ENCODE measurements around the gene FBN1. TPM values are rescaled to one million over a fixed set of nuclear protein-coding genes. Genes with fewer than 3 reads are reported as not detected.
A peak's percentile ranks its signal among the peaks of the same experiment; 100 is the strongest.

The FBN1 gene
- total and polyA plus RNA-seq, 2 donors (not counting 3 experiments of a cell fraction or from before 2014, with no cell fraction given): 107 to 111 TPM

- no peak overlapping the region for H3K4me2 ChIP-seq (ENCODE audit: insufficient read depth, low read length)
- no peaks in the 10 kb centered on the region for H4K20me1 ChIP-seq (replicated peaks; ENCODE audit: control insufficient read depth, extremely low read depth, insufficient read depth, low read length)
- no TSS peak for BruUV-seq (replicated peaks)
- FAIRE-seq (no peak), DNase-seq (ENCODE audit: low read depth, low spot score) (peak; percentile 26)
- dilution Hi-C loops (cut with MboI; ENCODE audit: extremely low pct_ligation_motif_present, low sequenced_read_pairs) (no loop called here), intact Hi-C loops (cut with micrococcal nuclease) (no loop called here)
- CTCF ChIA-PET: no interaction called here
- H2AFZ ChIP-seq (ENCODE audit: low read depth, low read length): no peak overlapping the region
- TF ChIP-seq POLR2A (IDR thresholded peaks at IDR 0.05; ENCODE audit: low read depth, low read length) (no peak), JUN (IDR thresholded peaks at IDR 0.05; ENCODE audit: borderline replicate concordance, insufficient read depth, insufficient read length, low read depth) (no peak), FOS (IDR thresholded peaks at IDR 0.05; ENCODE audit: borderline replicate concordance, insufficient read depth, low read length) (no peak), MYC (IDR thresholded peaks at IDR 0.05; ENCODE audit: low read depth, low read length) (no peak), POLR2AphosphoS5 (IDR thresholded peaks at IDR 0.05; ENCODE audit: insufficient read depth, low read depth, low read length) (no peak), GATA2 (IDR thresholded peaks at IDR 0.05; ENCODE audit: insufficient read depth, insufficient read length, low read depth, low read length) (no peak), EZH2 (IDR thresholded peaks at IDR 0.05; ENCODE audit: borderline replicate concordance, low read depth, low read length, severe bottlenecking) (no peak), MAX (IDR thresholded peaks at IDR 0.05; ENCODE audit: insufficient read depth, insufficient read length) (no peak)
- TF ChIP-seq, protein P1, sequence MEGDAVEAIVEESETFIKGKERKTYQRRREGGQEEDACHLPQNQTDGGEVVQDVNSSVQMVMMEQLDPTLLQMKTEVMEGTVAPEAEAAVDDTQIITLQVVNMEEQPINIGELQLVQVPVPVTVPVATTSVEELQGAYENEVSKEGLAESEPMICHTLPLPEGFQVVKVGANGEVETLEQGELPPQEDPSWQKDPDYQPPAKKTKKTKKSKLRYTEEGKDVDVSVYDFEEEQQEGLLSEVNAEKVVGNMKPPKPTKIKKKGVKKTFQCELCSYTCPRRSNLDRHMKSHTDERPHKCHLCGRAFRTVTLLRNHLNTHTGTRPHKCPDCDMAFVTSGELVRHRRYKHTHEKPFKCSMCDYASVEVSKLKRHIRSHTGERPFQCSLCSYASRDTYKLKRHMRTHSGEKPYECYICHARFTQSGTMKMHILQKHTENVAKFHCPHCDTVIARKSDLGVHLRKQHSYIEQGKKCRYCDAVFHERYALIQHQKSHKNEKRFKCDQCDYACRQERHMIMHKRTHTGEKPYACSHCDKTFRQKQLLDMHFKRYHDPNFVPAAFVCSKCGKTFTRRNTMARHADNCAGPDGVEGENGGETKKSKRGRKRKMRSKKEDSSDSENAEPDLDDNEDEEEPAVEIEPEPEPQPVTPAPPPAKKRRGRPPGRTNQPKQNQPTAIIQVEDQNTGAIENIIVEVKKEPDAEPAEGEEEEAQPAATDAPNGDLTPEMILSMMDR (IDR thresholded peaks at IDR 0.05; ENCODE audit: extremely low read depth in 1 of 2, insufficient read depth in 1 of 2, low read depth in 1 of 2, low read length in 2 of 2): no peak
- H3K4me3 ChIP-seq (replicated peaks in 1 of 3; ENCODE audit: insufficient read depth in 1 of 3, low read depth in 1 of 3, low read length in 3 of 3): no peak overlapping the region
- no peaks in the 10 kb centered on the region for H3K9me3 ChIP-seq (replicated peaks; ENCODE audit: control insufficient read depth, insufficient read depth, low read length)
- H3K9ac ChIP-seq (replicated peaks; ENCODE audit: extremely low read depth, insufficient read depth, low read length): no peak overlapping the region
- H3K27ac ChIP-seq (ENCODE audit: insufficient read depth, low read depth, low read length): no peak overlapping the region
- H3K4me1 ChIP-seq (ENCODE audit: control insufficient read depth, extremely low read depth, insufficient read depth, low read length): peaks cover 6% of the 10 kb centered on the region
- H3K27me3 ChIP-seq (ENCODE audit: control insufficient read depth in 2 of 2, insufficient read depth in 2 of 2, low read length in 2 of 2): no peaks in the 10 kb centered on the region
- no peaks in the 10 kb centered on the region for H3K9me1 ChIP-seq (replicated peaks; ENCODE audit: control insufficient read depth, extremely low read depth, insufficient read depth, low read length)
- POLR2A ChIA-PET: no interaction called here
- H3K79me2 ChIP-seq (ENCODE audit: control insufficient read depth, insufficient read depth, low read length): no peaks in the 10 kb centered on the region
- peaks cover 2 to 14% of the 10 kb centered on the region in 2 experiments for H3K36me3 ChIP-seq (ENCODE audit: control insufficient read depth in 2 of 2, extremely low read depth in 1 of 2, insufficient read depth in 2 of 2, low read length in 2 of 2)
These were observed 233.4 kb downstream of the FBN1 start for GRCh38 chr15:48411971-48412591.

Measured in endothelial cell of umbilical vein (primary cell).